AML-193 (cell line): ENCODE results near the gene ME1.
A peak's percentile ranks its signal among the peaks of the same experiment; 100 is the strongest.
"Not testable (repeated sequence)": the region's sequence is repeated elsewhere in the genome, so short reads cannot be mapped to it uniquely, and the experiment has no call there.

Source experiments
- DNase-seq, 2 experiments: peaks; one replicate each; lab custom pipeline; 2025; lab: John Stamatoyannopoulos, UW

ME1 gene

GRCh38 chr6:83352424-83353061 is 78.3 kb downstream of the ME1 start:
- no peak for DNase-seq

GRCh38 chr6:83343121-83343520 is 87.7 kb downstream of the ME1 start:
- no peak for DNase-seq

- no peak for DNase-seq
Observed at GRCh38 chr6:83341765-83342164, 89.1 kb downstream of the ME1 start.

- not testable (repeated sequence) for DNase-seq
Observed at GRCh38 chr6:83333916-83334315, 96.9 kb downstream of the ME1 start.

- DNase-seq = no peak
Observed at GRCh38 chr6:83333500-83333899, 97.4 kb downstream of the ME1 start.

GRCh38 chr6:83314693-83315092 is 116.2 kb downstream of the ME1 start:
- DNase-seq = no peak

- DNase-seq = peak; percentile 62 to 84
Observed at GRCh38 chr6:83313882-83314281, 117.0 kb downstream of the ME1 start.

- DNase-seq = no peak
Observed at GRCh38 chr6:83311231-83311630, 119.6 kb downstream of the ME1 start.

GRCh38 chr6:83310046-83310445 is 120.8 kb downstream of the ME1 start:
- DNase-seq = no peak

GRCh38 chr6:83309344-83309743 is 121.5 kb downstream of the ME1 start:
- DNase-seq = no peak

- DNase-seq = no peak
Observed at GRCh38 chr6:83308833-83309232, 122.0 kb downstream of the ME1 start.

GRCh38 chr6:83307849-83308248 is 123.0 kb downstream of the ME1 start:
- no peak for DNase-seq

GRCh38 chr6:83303426-83303825 is 127.4 kb downstream of the ME1 start:
- no peak for DNase-seq

- no peak for DNase-seq
Observed at GRCh38 chr6:83294676-83295075, 136.2 kb downstream of the ME1 start.

- no peak for DNase-seq
Observed at GRCh38 chr6:83292900-83293843, 137.7 kb downstream of the ME1 start.

- DNase-seq = not testable (repeated sequence)
Observed at GRCh38 chr6:83287298-83287697, 143.6 kb downstream of the ME1 start.

GRCh38 chr6:83285917-83286316 is 144.9 kb downstream of the ME1 start:
- no peak for DNase-seq

GRCh38 chr6:83273596-83273995 is 157.3 kb downstream of the ME1 start:
- DNase-seq = no peak

- no peak for DNase-seq
Observed at GRCh38 chr6:83270971-83271719, 159.7 kb downstream of the ME1 start.

GRCh38 chr6:83265384-83265783 is 165.5 kb downstream of the ME1 start:
- DNase-seq = no peak

GRCh38 chr6:83260577-83260976 is 170.3 kb downstream of the ME1 start:
- DNase-seq = no peak

- no peak for DNase-seq
Observed at GRCh38 chr6:83258517-83258916, 172.3 kb downstream of the ME1 start.

- no peak for DNase-seq
Observed at GRCh38 chr6:83257791-83258190, 173.1 kb downstream of the ME1 start.
